ENCODE results near the gene RASGRP1. TPM values are rescaled to one million over a fixed set of nuclear protein-coding genes. Genes with fewer than 3 reads are reported as not detected.

Gene RASGRP1
- total and polyA plus RNA-seq, 2 donors (not counting 1 experiment from before 2014, with no cell fraction given): 1.6 TPM; not detected in 1

- Histone ChIP-seq H3K4me2 (ENCODE audit: extremely low read depth, insufficient read depth, low read length) (no peak overlapping the region), H3K27ac (ENCODE audit: insufficient read depth, low read length) (no peak overlapping the region), H3K27me3 (ENCODE audit: control insufficient read depth, insufficient read depth, low read length) (peaks cover 10% of the 10 kb centered on the region), H4K20me1 (ENCODE audit: control insufficient read depth, extremely low read depth, insufficient read depth, low read length) (no peaks in the 10 kb centered on the region), H3K4me3 (replicated peaks in 1 of 4; ENCODE audit: control extremely low read depth in 1 of 4, insufficient read depth in 1 of 4, low read depth in 3 of 4, low read length in 4 of 4) (no peak overlapping the region), H3K9me3 (ENCODE audit: control insufficient read depth, insufficient read depth, low read depth, low read length) (no peaks in the 10 kb centered on the region), H2AFZ (ENCODE audit: low read length) (no peak overlapping the region), H3K36me3 (ENCODE audit: control insufficient read depth, insufficient read depth, low read length) (no peaks in the 10 kb centered on the region), H3K79me2 (ENCODE audit: control insufficient read depth, insufficient read depth, low read length) (no peaks in the 10 kb centered on the region), H3K9ac (ENCODE audit: insufficient read depth, low read length) (no peak overlapping the region), H3K4me1 (ENCODE audit: control insufficient read depth, extremely low read depth, insufficient read depth, low read length) (peaks cover 3% of the 10 kb centered on the region)
- TF ChIP-seq CTCF (conservative IDR thresholded peaks at IDR 0.05 in 1 of 2, IDR thresholded peaks at IDR 0.05 in 1 of 2; ENCODE audit: low read depth in 1 of 2, low read length in 2 of 2) (no peak), EZH2 (IDR thresholded peaks at IDR 0.05; ENCODE audit: low read length, missing control alignments) (no peak)
- DNase-seq (ENCODE audit: low read depth in 2 of 2): no peak
These were observed 2.3 kb downstream of the RASGRP1 start for GRCh38 chr15:38562278-38562677.

GRCh38 chr15:38560456-38560926 lies 4.1 kb downstream of the RASGRP1 start:
- DNase-seq (ENCODE audit: low read depth in 2 of 2): no peak
- H3K9ac ChIP-seq (ENCODE audit: insufficient read depth, low read length): no peak overlapping the region
- no peak overlapping the region for H3K4me2 ChIP-seq (ENCODE audit: extremely low read depth, insufficient read depth, low read length)
- H2AFZ ChIP-seq (ENCODE audit: low read length): no peak overlapping the region
- no peak for TF ChIP-seq CTCF (conservative IDR thresholded peaks at IDR 0.05 in 1 of 2, IDR thresholded peaks at IDR 0.05 in 1 of 2; ENCODE audit: low read depth in 1 of 2, low read length in 2 of 2)
- TF ChIP-seq EZH2 (IDR thresholded peaks at IDR 0.05; ENCODE audit: low read length, missing control alignments): no peak
- peaks cover 8% of the 10 kb centered on the region for H3K27me3 ChIP-seq (ENCODE audit: control insufficient read depth, insufficient read depth, low read length)
- no peak overlapping the region for H3K4me3 ChIP-seq (replicated peaks in 1 of 4; ENCODE audit: control extremely low read depth in 1 of 4, insufficient read depth in 1 of 4, low read depth in 3 of 4, low read length in 4 of 4)
- no peaks in the 10 kb centered on the region for H3K36me3 ChIP-seq (ENCODE audit: control insufficient read depth, insufficient read depth, low read length)
- no peak overlapping the region for H3K27ac ChIP-seq (ENCODE audit: insufficient read depth, low read length)
- peaks cover 3% of the 10 kb centered on the region for H3K4me1 ChIP-seq (ENCODE audit: control insufficient read depth, extremely low read depth, insufficient read depth, low read length)
- H4K20me1 ChIP-seq (ENCODE audit: control insufficient read depth, extremely low read depth, insufficient read depth, low read length): no peaks in the 10 kb centered on the region
- H3K9me3 ChIP-seq (ENCODE audit: control insufficient read depth, insufficient read depth, low read depth, low read length): no peaks in the 10 kb centered on the region
- no peaks in the 10 kb centered on the region for H3K79me2 ChIP-seq (ENCODE audit: control insufficient read depth, insufficient read depth, low read length)

DNA sequence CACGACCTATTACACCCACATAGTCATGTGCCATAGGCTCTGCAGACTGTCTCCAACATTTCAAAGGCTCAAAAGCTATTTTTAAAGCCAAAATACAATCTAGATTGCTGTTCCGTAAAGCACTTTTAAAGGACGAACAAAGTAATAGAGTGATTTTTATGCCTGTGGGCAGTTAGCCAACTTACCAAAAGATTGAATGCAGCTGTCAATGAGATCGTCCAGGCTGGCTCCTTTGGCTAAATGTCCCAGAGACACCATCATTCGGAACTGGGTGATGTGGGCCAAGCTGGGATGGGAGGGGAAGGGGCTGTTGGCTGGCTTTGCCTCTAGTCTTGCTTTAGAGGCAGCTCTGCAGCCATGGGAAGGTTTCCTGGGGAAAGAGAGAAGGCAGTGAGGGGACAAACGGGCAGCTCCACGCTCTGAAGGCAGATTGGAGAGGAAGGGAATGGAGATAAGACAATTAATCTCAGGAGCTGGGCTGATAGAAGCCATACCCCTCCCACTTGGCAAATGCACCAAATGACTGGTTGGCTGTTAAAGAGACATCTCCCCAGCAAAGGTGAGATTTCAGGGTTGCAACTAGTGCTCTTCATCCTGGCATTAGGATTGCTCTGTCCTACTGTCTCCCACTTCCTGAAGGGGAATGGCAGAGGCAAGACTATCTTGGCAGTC lies 4.8 kb downstream of the RASGRP1 start:
- Histone ChIP-seq H3K27ac (ENCODE audit: insufficient read depth, low read length) (no peak overlapping the region), H3K9me3 (ENCODE audit: control insufficient read depth, insufficient read depth, low read depth, low read length) (no peaks in the 10 kb centered on the region), H3K27me3 (ENCODE audit: control insufficient read depth, insufficient read depth, low read length) (peaks cover under 1% of the 10 kb centered on the region), H3K79me2 (ENCODE audit: control insufficient read depth, insufficient read depth, low read length) (no peaks in the 10 kb centered on the region), H3K36me3 (ENCODE audit: control insufficient read depth, insufficient read depth, low read length) (no peaks in the 10 kb centered on the region), H3K4me2 (ENCODE audit: extremely low read depth, insufficient read depth, low read length) (no peak overlapping the region), H4K20me1 (ENCODE audit: control insufficient read depth, extremely low read depth, insufficient read depth, low read length) (no peaks in the 10 kb centered on the region), H3K4me1 (ENCODE audit: control insufficient read depth, extremely low read depth, insufficient read depth, low read length) (peaks cover 2% of the 10 kb centered on the region), H3K4me3 (replicated peaks in 1 of 4; ENCODE audit: control extremely low read depth in 1 of 4, insufficient read depth in 1 of 4, low read depth in 3 of 4, low read length in 4 of 4) (no peak overlapping the region), H2AFZ (ENCODE audit: low read length) (no peak overlapping the region), H3K9ac (ENCODE audit: insufficient read depth, low read length) (no peak overlapping the region)
- DNase-seq (ENCODE audit: low read depth in 2 of 2): peak in 1 of 2 donors; percentile 14
- TF ChIP-seq EZH2 (IDR thresholded peaks at IDR 0.05; ENCODE audit: low read length, missing control alignments) (no peak), CTCF (conservative IDR thresholded peaks at IDR 0.05 in 1 of 2, IDR thresholded peaks at IDR 0.05 in 1 of 2; ENCODE audit: low read depth in 1 of 2, low read length in 2 of 2) (no peak)

Measured in fibroblast of lung (primary cell).